Thyroid gland (tissue), 4 donors: ENCODE results near the gene LOXL4.

ENCODE experiments used
- POLR2A ChIP-seq, 2 donors: fragments of 450-650 bp; IDR thresholded peaks; one replicate each; pipeline ENCODE4 v1.6.1; 2017; ENCODE audit warnings: antibody characterized with exemption in 2 of 2, mild to moderate bottlenecking in 2 of 2, moderate library complexity in 1 of 2
- TF ChIP-seq, protein P1 (sequence below), 6 experiments: fragments of 200-600 bp in 3 of 6; fragments of 450-650 bp in 3 of 6; sonication (generic) in 3 of 6; IDR thresholded peaks; one replicate each; pipeline ENCODE4 v1.5.1; 2016 to 2019; ENCODE audit warnings: antibody characterized with exemption in 6 of 6, mild to moderate bottlenecking in 2 of 6, inconsistent platforms in 1 of 6, moderate library complexity in 1 of 6

DNA sequence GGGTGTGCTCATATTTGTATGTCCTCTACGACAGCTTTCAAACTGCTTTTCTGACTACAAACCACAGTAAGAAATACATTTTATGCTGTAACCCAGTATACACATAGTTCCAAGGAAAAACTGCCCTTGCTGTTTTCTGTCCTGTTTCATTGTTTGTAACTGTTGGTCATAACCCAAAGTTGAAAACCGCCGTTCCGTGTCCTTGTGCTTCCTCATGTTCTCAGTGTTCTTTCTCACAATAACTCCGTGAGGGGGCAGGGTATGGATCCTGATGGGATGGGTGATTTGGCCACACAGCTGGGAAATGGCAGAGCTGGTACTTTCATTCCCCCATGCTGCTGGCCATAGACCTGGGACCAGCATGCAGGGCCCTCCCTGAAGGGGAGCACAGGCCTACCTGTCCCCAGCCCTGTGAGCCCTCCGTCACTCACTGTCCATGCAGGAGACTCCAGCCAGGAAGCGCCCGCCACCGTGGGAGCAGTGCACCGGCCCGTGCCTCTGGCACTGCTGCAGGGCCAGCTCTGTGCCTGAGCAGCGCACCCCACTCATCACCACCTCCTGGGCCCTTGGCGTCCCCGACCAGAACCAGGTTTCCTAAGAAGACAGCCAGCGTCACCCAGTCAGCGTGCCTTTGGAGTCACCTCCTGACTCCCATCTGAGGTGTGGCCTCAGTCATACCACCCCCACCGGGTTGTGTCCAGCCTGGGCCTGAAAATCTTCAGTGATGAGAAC is 12.7 kb downstream of the LOXL4 start:
- no peak for TF ChIP-seq POLR2A (IDR thresholded peaks at IDR 0.05)
- TF ChIP-seq, protein P1, sequence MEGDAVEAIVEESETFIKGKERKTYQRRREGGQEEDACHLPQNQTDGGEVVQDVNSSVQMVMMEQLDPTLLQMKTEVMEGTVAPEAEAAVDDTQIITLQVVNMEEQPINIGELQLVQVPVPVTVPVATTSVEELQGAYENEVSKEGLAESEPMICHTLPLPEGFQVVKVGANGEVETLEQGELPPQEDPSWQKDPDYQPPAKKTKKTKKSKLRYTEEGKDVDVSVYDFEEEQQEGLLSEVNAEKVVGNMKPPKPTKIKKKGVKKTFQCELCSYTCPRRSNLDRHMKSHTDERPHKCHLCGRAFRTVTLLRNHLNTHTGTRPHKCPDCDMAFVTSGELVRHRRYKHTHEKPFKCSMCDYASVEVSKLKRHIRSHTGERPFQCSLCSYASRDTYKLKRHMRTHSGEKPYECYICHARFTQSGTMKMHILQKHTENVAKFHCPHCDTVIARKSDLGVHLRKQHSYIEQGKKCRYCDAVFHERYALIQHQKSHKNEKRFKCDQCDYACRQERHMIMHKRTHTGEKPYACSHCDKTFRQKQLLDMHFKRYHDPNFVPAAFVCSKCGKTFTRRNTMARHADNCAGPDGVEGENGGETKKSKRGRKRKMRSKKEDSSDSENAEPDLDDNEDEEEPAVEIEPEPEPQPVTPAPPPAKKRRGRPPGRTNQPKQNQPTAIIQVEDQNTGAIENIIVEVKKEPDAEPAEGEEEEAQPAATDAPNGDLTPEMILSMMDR (IDR thresholded peaks at IDR 0.05), result no peak
